CD4-positive, alpha-beta memory T cell (primary cell): ENCODE results near the gene OBP2B. TPM values are rescaled to one million over a fixed set of nuclear protein-coding genes. Genes with fewer than 3 reads are reported as not detected.
"Not testable (repeated sequence)": the region's sequence is repeated elsewhere in the genome, so short reads cannot be mapped to it uniquely, and the experiment has no call there.

Experiments used
- CTCF ChIA-PET: fragments of 350-600 bp; sonication (Branson Sonifier 250); formaldehyde crosslinking; loops from one replicate; lab custom pipeline; 2021; ENCODE audit warnings: inconsistent platforms; ENCODE audit not compliant: partially characterized antibody; lab: Charles Lee
- POLR2A ChIA-PET: fragments of 350-600 bp; sonication (Branson Sonifier 250); formaldehyde crosslinking; loops from one replicate; lab custom pipeline; 2021; ENCODE audit not compliant: partially characterized antibody; lab: Charles Lee
- DNase-seq, 5 donors: peaks; one replicate each; pipeline versions ENCODE4 v3.0.0 to v3.0.0-alpha.2; 2020 to 2022; ENCODE audit warnings: mixed read lengths in 1 of 5
- H3K27ac ChIP-seq: one replicate; pipeline ENCODE4 v1.7.0; 2013; ENCODE audit warnings: low read depth, low read length
- H3K27me3 ChIP-seq: 2 replicates; pipeline ENCODE4 v1.7.0; 2013; ENCODE audit warnings: mild to moderate bottlenecking, low read length, moderate library complexity; ENCODE audit not compliant: insufficient read depth
- H3K36me3 ChIP-seq: 2 replicates; pipeline ENCODE4 v1.7.0; 2013; ENCODE audit warnings: mild to moderate bottlenecking, low read length, moderate library complexity; ENCODE audit not compliant: insufficient read depth
- H3K4me1 ChIP-seq: 2 replicates; pipeline ENCODE4 v1.7.0; 2013; ENCODE audit warnings: mild to moderate bottlenecking, low read length, moderate library complexity; ENCODE audit not compliant: insufficient read depth
- H3K4me3 ChIP-seq, 2 donors: one replicate each; pipeline ENCODE4 v1.7.0; 2013; ENCODE audit warnings: low read length in 2 of 2, mild to moderate bottlenecking in 1 of 2
- H3K9me3 ChIP-seq, 2 donors: one replicate each; pipeline ENCODE4 v1.7.0; 2013; ENCODE audit warnings: low read length in 2 of 2, control low read depth in 1 of 2; ENCODE audit not compliant: control insufficient read depth in 1 of 2
- H3K27ac Mint-ChIP-seq, 7 donors: one replicate each; pipeline ENCODE4 v1.8.0; 2020 to 2021; ENCODE audit warnings: mixed read lengths in 7 of 7, mild to moderate bottlenecking in 6 of 7, inconsistent platforms in 3 of 7, moderate library complexity in 3 of 7
- H3K27me3 Mint-ChIP-seq, 2 donors: one replicate each; pipeline ENCODE4 v1.8.0; 2020 to 2021; ENCODE audit warnings: mixed read lengths in 2 of 2
- H3K36me3 Mint-ChIP-seq, 2 donors: one replicate each; pipeline ENCODE4 v1.8.0; 2020 to 2021; ENCODE audit warnings: mixed read lengths in 2 of 2, inconsistent platforms in 1 of 2, mild to moderate bottlenecking in 1 of 2
- H3K4me1 Mint-ChIP-seq, 4 donors: one replicate each; pipeline ENCODE4 v1.8.0; 2020 to 2021; ENCODE audit warnings: mixed read lengths in 4 of 4, mild to moderate bottlenecking in 1 of 4
- H3K4me3 Mint-ChIP-seq, 8 donors: one replicate each; pipeline ENCODE4 v1.8.0; 2020 to 2021; ENCODE audit warnings: mixed read lengths in 8 of 8, mild to moderate bottlenecking in 7 of 8, moderate library complexity in 6 of 8, inconsistent platforms in 3 of 8
- H3K9me3 Mint-ChIP-seq, 8 donors: one replicate each; pipeline ENCODE4 v1.8.0; 2020 to 2021; ENCODE audit warnings: mixed read lengths in 8 of 8, mild to moderate bottlenecking in 5 of 8, inconsistent platforms in 3 of 8, moderate library complexity in 1 of 8
- intact Hi-C: fragments of 100-400 bp; cut with micrococcal nuclease; formaldehyde crosslinking; loops from one replicate; pipeline ENCODE4 v1.15.1; 2023
- polyA plus RNA-seq, 2 donors: library from polyadenylated mRNA; unstranded; fragments of 300-500 nt; fragmentation: Illumina TruSeq; gene quantifications; one replicate each; pipeline ENCODE4 v1.2.3, GENCODE V29; 2021
- total RNA-seq, 2 experiments: library from RNA; stranded (reverse); gene quantifications; one replicate each; pipeline ENCODE4 v1.2.3, GENCODE V29; 2021

Gene OBP2B
- total and polyA plus RNA-seq, 4 experiments from 2014 or later = not detected

GRCh38 chr9:133233681-133234432 is 24.8 kb upstream of the OBP2B start:
- intact Hi-C loops = no loop called here

GRCh38 chr9:133231934-133232568 is 23.0 kb upstream of the OBP2B start:
- H3K4me1 ChIP-seq, POLR2A ChIA-PET: not testable (repeated sequence)

More at GRCh38 chr9:133233681-133234432, 24.8 kb upstream of the OBP2B start:
- Mint-ChIP-seq H3K27me3 (peaks cover 6 to 9% of the 10 kb centered on the region in 2 donors), H3K27ac (no peak overlapping the region), H3K4me3 (no peak overlapping the region), H3K9me3 (peaks cover 0 to 2% (median 0%) of the 10 kb centered on the region in 8 donors), H3K4me1 (peaks cover 0 to 14% (median 7%) of the 10 kb centered on the region in 4 donors), H3K36me3 (no peaks in the 10 kb centered on the region)
- ChIA-PET POLR2A (no interaction called here), CTCF (no interaction called here)
- DNase-seq = no peak
- Histone ChIP-seq H3K4me3 (no peak overlapping the region), H3K36me3 (no peaks in the 10 kb centered on the region), H3K9me3 (no peaks in the 10 kb centered on the region), H3K4me1 (peaks cover 5% of the 10 kb centered on the region), H3K27me3 (no peaks in the 10 kb centered on the region), H3K27ac (no peak overlapping the region)

GRCh38 chr9:133230514-133230913 is 21.5 kb upstream of the OBP2B start:
- CTCF ChIA-PET = interaction anchor here (0.6 to 1.0 kb wide), 2 partner anchors 9 to 250 kb away, joined by 3 read pairs; no protein-coding TSS in a partner anchor
- H3K36me3 ChIP-seq, DNase-seq, H3K27me3 ChIP-seq, H3K9me3 ChIP-seq, H3K27me3 Mint-ChIP-seq, H3K4me1 Mint-ChIP-seq, H3K4me1 ChIP-seq, intact Hi-C loops, H3K4me3 Mint-ChIP-seq, H3K27ac ChIP-seq, H3K9me3 Mint-ChIP-seq, H3K36me3 Mint-ChIP-seq, H3K27ac Mint-ChIP-seq, H3K4me3 ChIP-seq, POLR2A ChIA-PET: not testable (repeated sequence)

More at GRCh38 chr9:133231934-133232568, 23.0 kb upstream of the OBP2B start:
- H3K4me1 Mint-ChIP-seq, H3K27ac Mint-ChIP-seq, H3K4me3 Mint-ChIP-seq, H3K27me3 Mint-ChIP-seq, H3K9me3 Mint-ChIP-seq, CTCF ChIA-PET, H3K36me3 Mint-ChIP-seq, H3K4me3 ChIP-seq, H3K9me3 ChIP-seq, H3K36me3 ChIP-seq, intact Hi-C loops, H3K27ac ChIP-seq, DNase-seq, H3K27me3 ChIP-seq: not testable (repeated sequence)

- H3K36me3 ChIP-seq = no peaks in the 10 kb centered on the region
- no peak for DNase-seq
- intact Hi-C loops = no loop called here
- Mint-ChIP-seq H3K27ac (no peak overlapping the region), H3K9me3 (no peaks in the 10 kb centered on the region), H3K4me3 (no peak overlapping the region), H3K36me3 (no peaks in the 10 kb centered on the region), H3K27me3 (peaks cover 0 to 2% of the 10 kb centered on the region in 2 donors), H3K4me1 (no peaks in the 10 kb centered on the region)
- no peaks in the 10 kb centered on the region for H3K9me3 ChIP-seq
- POLR2A ChIA-PET = no interaction called here
- CTCF ChIA-PET = interaction anchor here (0.6 to 1.0 kb wide), 2 partner anchors 9 to 250 kb away, joined by 3 read pairs; no protein-coding TSS in a partner anchor
- H3K4me1 ChIP-seq = no peaks in the 10 kb centered on the region
- no peaks in the 10 kb centered on the region for H3K27me3 ChIP-seq
- no peak overlapping the region for H3K4me3 ChIP-seq
- no peak overlapping the region for H3K27ac ChIP-seq
These were observed 21.0 kb upstream of the OBP2B start for GRCh38 chr9:133230093-133230492.

GRCh38 chr9:133228474-133229193 is 19.6 kb upstream of the OBP2B start:
- H3K36me3 Mint-ChIP-seq, H3K27ac Mint-ChIP-seq, H3K4me3 Mint-ChIP-seq, H3K9me3 Mint-ChIP-seq, H3K4me1 ChIP-seq, DNase-seq, H3K4me1 Mint-ChIP-seq, H3K27ac ChIP-seq, H3K36me3 ChIP-seq, CTCF ChIA-PET, intact Hi-C loops, H3K27me3 Mint-ChIP-seq, H3K9me3 ChIP-seq, H3K4me3 ChIP-seq, POLR2A ChIA-PET, H3K27me3 ChIP-seq: not testable (repeated sequence)

- H3K9me3 ChIP-seq, H3K36me3 Mint-ChIP-seq, CTCF ChIA-PET, POLR2A ChIA-PET, H3K27ac Mint-ChIP-seq, intact Hi-C loops, H3K4me1 Mint-ChIP-seq, H3K4me3 ChIP-seq, H3K36me3 ChIP-seq, H3K27ac ChIP-seq, H3K4me1 ChIP-seq, H3K9me3 Mint-ChIP-seq, DNase-seq, H3K27me3 ChIP-seq, H3K4me3 Mint-ChIP-seq: not testable (repeated sequence)
- peaks cover 10 to 12% of the 10 kb centered on the region in 2 donors for H3K27me3 Mint-ChIP-seq
These were observed 18.9 kb upstream of the OBP2B start for GRCh38 chr9:133227996-133228395.

GRCh38 chr9:133227242-133227860 is 18.3 kb upstream of the OBP2B start:
- DNase-seq = no peak
- CTCF ChIA-PET = no interaction called here
- no peak overlapping the region for H3K4me3 Mint-ChIP-seq
- intact Hi-C loops = no loop called here
- H3K4me1 Mint-ChIP-seq = no peaks in the 10 kb centered on the region
- Histone ChIP-seq H3K4me3 (no peak overlapping the region), H3K36me3 (no peaks in the 10 kb centered on the region), H3K4me1 (no peaks in the 10 kb centered on the region), H3K9me3 (no peaks in the 10 kb centered on the region), H3K27me3 (no peaks in the 10 kb centered on the region), H3K27ac (no peak overlapping the region)
- no peaks in the 10 kb centered on the region for H3K9me3 Mint-ChIP-seq
- no peak overlapping the region for H3K27ac Mint-ChIP-seq
- peaks cover 12% of the 10 kb centered on the region in 2 donors for H3K27me3 Mint-ChIP-seq
- no peaks in the 10 kb centered on the region for H3K36me3 Mint-ChIP-seq
- POLR2A ChIA-PET = no interaction called here
